Hematopoietic multipotent progenitor cell treated with erythropoietin and hydrocortisone succinate and interleukin-3 and kit ligand, for 6 days (in vitro differentiated cells): ENCODE data around the gene APOE.

Experiments used
- DNase-seq: peaks from one replicate; pipeline ENCODE4 v3.0.0-alpha.2; 2015

APOE gene

GRCh38 chr19:44954649-44955504 is 49.3 kb downstream of the APOE start, which contains the start of gene CLPTM1:
CLPTM1 (plus strand) TSS chr19:44955380; CDS start chr19:44955396, 16 bp downstream.
- peak; percentile 99 for DNase-seq

GRCh38 chr19:44955505-44956439 is 50.2 kb downstream of the APOE start:
- DNase-seq: peak; percentile 35

- DNase-seq: no peak
Measured at GRCh38 chr19:44957526-44957925, 51.9 kb downstream of the APOE start.

GRCh38 chr19:44958090-44958489 is 52.5 kb downstream of the APOE start:
- DNase-seq: no peak
